Activated naive CD4-positive, alpha-beta T cell (primary cell): ENCODE data around the gene APEX2.
A peak's percentile ranks its signal among the peaks of the same experiment; 100 is the strongest.
"Not testable (repeated sequence)": the region's sequence is repeated elsewhere in the genome, so short reads cannot be mapped to it uniquely, and the experiment has no call there.

ENCODE experiments used
- DNase-seq, 4 experiments: peaks; one replicate each; lab custom pipeline; 2025; lab: John Stamatoyannopoulos, UW

Gene APEX2, protein sequence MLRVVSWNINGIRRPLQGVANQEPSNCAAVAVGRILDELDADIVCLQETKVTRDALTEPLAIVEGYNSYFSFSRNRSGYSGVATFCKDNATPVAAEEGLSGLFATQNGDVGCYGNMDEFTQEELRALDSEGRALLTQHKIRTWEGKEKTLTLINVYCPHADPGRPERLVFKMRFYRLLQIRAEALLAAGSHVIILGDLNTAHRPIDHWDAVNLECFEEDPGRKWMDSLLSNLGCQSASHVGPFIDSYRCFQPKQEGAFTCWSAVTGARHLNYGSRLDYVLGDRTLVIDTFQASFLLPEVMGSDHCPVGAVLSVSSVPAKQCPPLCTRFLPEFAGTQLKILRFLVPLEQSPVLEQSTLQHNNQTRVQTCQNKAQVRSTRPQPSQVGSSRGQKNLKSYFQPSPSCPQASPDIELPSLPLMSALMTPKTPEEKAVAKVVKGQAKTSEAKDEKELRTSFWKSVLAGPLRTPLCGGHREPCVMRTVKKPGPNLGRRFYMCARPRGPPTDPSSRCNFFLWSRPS

DNA sequence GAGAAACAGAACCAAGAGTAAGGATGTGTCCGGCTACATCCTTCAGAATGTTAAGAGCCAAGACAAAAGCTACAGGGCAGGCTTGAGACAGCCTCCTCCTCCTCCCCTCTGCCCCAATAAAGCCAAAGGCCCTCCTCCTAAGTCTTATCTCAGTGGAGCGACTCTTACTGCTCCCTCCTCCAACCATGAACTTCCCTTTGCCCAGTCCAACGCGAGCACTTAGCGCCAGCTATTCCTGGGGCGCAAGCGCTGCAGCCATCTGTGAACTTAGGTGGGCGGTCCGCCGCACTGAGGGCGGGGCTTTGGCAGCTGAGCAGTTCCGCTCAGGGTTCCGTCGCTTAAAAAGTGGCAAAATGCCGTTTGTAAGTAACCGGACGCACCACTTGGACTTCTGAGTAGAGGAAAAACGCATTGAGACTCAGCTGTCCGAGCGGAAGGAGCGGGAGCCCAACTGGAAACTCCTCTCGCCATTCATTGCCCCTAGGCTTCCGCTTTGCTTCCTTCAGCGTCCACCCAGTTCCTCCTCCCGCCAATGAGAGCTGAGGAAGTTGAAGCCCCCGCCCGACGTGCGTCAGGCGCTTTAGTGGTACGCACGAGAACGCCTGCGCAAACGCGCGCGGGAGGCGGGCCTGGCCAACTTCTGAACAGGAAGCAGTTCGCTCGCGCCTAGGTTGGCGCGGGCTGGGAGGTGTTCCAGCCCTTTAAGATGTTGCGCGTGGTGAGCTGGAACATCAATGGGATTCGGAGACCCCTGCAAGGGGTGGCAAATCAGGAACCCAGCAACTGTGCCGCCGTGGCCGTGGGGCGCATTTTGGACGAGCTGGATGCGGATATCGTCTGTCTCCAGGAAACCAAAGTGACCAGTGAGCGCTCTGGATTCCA, at the start of gene APEX2:
Gene APEX2 (plus strand): TSS at position 647 of the 882 bp plus-strand sequence. CDS start 60 bp downstream, at position 707.
- DNase-seq = peak; percentile 54 to 81 (median 70)

DNA sequence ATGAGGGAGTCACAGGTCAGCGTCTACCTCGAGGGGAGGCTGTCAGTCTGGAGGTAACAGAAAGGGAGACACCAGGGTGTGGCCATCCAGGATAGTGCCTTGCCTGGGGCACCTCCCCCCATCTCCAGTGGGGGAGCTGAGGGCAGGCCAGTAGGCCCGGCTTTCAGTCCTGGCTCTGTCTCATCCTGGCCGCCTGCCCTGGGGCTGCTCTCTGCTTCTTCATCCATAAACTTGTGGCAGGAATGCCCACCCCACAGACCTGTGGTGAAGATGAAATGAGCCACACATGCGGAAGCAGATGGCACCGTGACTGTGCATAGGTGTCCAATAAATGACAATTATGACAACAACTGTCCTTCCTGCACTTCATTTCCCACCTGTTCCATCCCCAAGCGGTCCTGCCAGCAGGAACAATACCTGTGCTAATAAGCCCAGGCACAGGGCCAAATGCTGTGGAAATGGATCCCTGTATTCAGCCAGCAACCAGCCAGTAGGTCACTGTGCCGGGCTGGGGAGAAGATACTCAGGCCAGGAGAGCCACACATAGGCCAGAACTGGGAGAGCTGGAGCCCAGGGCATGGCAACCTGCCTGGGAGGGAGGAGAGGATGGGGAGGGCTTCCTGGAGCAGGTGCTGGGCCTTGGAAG, 49.3 kb upstream of the APEX2 start:
- no peak for DNase-seq

DNA sequence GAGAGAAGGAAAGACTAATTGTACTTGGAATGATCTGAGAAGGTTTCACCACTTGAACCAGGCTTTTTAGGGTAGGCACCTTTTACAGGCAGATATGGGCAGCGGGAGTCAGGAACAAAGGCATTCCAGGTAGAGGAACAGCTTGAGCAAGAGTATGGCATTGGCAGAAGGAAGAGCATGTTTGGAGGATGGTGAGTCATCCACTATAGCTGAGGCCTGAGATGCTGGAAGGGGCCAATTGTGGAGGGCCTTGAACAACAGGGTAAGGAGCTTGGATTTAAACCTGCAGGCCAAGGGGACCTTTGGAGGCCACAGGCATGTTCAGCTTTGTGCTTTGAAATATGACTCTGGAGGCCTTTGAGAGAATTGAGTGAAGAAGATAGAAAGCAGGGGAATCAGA, 38.4 kb upstream of the APEX2 start:
- DNase-seq = no peak

DNA sequence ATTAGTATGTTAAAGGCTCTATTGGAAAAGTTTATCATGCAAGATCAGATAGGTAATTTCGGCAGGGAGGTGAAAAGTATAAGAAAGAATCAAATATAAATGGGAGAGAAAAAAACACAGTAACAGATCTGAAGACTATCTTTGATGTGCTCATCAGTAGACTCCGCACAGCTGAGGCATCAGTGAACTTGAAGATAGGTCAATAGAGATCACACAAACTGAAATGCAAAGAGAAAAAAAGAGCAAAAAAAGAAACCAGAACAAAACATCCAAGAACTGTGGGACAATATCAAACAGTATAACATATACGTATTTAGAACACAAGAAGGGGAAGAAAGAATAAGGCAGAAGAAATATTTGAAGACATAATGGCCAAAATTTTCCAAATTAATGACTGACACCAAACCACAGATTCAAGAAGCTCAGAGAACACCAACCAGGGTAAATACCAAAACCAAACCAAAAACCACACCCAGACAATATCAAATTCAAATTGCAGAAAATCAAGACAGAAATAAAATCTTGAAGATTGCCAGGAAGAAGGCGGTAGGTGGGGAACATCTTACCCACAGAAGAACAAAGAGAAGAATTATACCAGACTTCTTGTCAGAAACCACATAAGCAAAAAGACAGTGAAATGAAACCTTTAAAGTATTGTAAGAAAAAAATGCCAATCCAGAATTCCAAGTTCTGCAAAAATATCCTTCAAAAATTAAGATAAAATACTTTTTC, 35.2 kb upstream of the APEX2 start:
- DNase-seq = no peak

DNA sequence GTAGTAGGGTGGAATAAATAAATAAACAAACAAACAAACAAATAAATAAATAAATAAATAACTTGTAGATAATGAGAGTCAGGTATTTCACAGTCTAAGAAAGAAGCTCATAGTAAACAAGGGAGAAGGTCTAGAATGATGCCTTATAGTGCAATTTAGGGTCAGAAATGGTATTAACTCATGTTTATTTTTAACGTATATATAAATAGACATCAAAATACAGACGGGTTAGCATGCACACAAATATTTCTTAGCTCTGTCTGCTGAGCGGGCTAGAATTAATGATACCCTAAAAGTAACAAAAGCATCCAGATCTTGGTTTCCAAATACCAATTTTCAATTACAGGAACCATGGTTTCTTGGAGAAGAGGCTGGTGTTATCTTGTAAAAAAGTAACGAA, 22.8 kb upstream of the APEX2 start:
- no peak for DNase-seq

DNA sequence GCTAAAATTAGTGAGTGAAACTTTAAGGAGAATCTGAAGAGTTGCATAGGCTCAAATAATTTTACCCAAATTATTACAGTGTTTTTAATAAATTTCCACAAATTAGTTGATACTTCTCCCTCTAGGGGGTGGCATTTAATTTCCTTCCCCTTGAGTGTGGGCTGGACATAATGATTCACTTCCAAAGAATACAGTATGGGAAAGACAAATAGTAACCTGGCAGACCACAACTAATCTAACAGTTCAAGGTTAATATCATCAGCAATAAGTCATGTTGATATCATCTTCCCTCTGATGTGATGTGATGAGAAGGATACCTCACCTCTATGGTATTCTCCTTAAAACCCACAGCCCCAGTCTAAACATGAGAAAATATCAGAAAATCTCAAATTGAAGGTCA, 21.7 kb upstream of the APEX2 start:
- DNase-seq = no peak

DNA sequence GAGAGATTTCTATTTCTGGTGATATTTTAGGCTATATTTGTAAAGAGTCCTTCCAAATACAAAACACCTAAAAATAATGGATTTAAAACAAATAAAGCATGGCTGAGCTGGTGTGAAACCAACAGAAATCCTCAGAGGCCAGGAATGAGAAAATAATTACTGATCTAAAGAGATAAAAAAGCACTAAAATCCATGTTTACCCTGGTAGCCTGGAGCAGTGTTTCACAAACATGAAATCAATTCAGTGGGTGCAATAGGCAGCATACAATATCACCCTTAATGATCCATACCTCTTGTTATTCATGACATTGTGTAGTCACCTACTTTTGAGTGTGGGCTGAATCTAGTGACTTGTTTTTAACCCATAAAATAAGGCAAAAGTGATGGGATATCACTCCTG, 20.7 kb upstream of the APEX2 start:
- DNase-seq = no peak

DNA sequence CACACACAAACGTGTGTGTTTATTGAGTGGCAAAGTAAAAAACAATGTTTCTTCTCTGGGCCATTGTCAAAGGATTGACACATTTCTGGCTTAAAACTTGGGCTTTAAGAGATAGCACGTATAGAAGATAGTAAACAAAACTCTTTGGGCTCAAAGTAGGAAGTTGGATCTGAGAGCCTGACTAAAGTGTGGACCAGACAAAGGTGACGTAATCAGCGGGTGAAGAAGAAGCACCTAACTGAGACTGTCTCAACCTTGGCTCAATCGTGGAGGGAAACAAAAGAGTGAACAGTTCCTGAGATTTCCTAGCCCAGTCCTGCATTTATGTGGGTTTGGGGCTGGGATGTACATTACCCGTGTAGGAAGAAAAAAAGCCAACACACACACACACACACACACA, 19.8 kb upstream of the APEX2 start:
- no peak for DNase-seq

DNA sequence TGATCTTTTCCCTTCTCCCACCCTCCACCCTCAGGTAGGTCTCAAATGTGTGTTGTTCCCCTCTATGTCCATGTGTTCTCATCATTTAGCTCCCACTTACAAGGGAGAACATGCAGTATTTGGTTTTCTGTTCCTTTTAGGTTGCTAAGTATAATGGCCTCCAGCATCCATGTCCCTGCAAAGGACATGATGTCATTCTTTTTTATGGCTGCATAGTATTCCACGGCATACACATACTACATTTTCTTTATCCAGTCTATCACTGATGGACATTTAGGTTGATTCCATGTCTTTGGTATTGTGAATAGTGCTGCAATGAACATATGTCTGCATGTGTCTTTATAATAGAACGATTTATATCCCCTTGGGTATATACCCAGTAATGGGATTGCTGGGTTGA, 16.9 kb upstream of the APEX2 start:
- DNase-seq = not testable (repeated sequence)

DNA sequence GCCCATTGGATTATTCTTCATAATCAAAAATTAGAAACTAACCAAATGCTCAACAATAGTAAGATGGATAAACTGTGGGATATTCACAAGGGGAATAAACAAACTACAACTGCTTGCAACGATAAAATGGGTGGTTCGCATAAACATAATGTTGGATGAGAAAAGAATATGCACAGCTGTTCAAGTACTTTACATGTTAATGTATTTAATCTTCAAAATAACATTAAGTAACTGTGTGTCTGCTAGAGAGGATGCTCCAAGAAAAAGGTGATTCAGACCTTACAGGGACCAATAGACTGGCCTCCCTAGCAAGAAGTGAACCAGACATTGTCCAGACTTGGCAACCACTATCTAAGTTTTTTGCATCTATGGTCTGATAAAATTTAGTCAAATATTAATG, 8.5 kb upstream of the APEX2 start:
- DNase-seq = no peak

DNA sequence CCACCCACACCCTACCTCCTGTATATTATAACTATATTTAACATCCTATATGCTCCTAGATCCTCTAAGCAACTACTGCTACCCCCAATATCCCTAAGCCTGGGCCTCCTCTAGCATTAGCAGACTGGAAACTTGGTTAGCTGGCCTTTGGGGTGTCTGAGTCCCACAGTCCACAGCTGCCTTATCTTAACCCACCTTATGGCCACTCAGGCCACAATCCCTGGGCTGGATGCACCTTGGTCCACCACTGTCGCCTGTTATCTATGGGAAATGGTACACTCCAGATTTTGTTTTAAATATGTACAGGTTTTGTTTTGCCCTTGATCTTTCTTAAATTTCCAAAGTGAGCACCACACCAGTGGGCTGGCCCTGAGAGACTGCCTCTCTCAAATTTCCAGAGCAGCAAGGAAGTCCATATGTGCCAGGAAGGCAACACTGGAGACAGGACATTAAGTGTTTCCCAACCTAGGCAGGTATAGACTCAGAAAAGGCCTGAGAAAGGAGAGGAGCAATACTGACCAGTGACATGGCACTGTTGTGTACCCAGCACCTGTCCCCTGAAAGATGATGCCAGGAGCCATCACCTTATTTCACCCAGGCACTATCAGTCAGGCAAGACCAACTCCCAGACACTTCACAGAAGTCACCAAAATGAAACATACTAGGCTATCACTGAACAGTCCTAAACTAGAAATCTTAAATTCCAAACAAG, 7.1 kb upstream of the APEX2 start:
- no peak for DNase-seq

DNA sequence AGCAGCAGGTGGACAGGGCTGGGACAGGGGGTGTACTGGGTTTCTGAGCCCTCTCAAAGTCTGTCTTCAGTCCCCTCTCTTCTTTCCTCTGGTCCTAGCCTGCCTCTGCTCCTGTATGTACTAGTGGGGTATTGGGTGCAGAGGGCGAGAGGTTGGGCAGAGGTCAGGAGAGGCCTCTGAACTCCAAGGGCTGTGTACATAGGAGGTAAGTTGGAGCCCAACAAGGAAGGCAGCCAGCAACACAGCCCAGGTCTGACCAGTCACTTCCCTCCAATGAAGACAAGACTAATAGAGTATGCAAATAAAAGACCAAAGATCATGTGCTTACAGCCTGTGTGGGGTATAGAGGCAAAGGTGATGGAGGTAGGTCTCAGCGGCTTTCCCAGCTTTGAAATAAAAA, 6.1 kb upstream of the APEX2 start, which contains the start of gene PFKFB1:
Gene PFKFB1 (minus strand): TSS at position 90 of the 400 bp plus-strand sequence. CDS start 181 bp downstream, outside the sequence.
- DNase-seq = no peak

DNA sequence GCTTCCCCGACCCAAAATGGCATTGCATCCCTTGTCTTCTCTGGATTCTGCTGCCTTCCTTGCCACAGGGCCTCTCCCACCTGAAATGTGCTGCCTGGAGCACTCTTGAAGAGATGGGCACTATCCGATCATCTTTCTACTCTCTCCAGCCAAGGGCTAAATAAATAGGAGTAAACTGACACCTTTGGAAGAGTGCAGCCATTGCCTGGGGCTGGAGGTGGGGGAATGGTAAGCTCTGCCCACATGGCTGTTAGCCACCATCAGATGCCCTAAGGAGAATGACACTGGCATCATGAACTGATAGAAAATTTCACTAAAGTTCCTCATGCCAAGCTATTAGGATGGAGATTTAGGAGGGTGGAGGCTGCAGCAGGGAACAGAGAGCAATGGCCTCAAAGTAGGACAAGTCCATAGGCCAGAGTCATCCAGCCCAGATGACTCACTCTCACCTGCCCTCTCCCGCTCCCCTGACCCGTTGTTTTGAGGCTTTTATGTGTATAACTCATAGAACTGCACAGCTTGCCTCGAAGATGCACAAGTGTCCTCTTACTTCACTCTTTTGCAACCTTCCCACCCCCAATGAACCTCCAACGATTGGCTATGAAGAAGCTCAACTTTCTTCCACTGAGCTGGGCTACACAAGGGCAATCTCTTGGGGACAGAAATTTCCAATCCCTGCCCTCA, 5.4 kb upstream of the APEX2 start:
- no peak for DNase-seq

DNA sequence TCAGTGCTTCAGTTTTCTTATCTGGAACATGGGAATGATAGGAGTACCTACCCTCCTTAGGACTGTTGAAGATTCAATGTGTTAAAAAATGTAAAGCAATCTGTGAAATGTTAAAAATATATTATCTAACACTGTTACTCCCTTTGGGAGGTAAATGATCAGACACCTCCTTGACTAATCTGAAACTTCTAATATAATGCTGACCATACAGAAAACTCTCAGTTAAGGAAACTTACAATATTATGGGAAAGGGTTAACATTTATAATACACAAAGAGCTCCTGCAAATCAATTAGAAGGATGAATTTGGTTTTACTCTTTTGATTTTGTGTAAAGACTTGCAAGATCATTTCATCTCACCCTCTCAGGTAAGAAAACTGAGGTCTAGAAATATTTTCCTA, 4.5 kb upstream of the APEX2 start:
- DNase-seq = no peak

DNA sequence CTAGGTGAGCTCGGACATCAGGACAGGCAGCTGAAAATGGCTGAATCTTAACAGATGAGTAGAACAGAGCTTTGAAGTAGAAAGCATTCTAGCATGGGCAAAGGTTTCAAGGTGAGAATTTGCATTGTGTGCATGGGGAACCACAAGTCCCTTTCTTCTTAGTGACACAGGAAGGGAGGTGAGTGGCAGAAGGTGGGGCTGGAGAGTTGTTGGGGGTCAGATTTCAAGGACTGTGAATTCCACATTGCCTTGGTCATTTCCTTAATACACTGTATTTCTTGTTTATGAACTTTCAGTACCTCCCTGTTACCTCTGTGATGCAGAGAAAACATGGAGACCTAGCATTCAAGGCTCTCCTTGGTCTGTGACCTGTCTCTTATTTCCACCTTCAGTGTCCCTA, 4.1 kb downstream of the APEX2 start:
- no peak for DNase-seq

DNA sequence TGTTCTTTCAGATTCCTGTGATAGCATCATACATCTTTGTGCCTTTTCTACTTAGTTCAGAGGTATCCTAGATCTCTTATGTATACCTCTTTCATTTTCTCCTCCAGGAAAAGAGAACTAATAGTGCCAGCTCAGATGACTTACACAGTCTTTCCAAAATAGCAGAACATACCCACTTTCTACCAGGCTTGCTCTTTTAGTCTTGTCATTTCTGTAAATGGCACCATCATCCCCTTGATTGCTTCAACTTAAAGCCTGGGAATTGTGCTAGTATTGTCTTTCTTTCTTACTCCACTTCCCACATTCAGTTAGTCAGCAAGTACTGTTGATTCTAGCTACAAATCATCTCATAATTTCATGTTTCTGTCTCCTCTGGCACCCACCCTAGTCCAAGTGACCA, 5.1 kb downstream of the APEX2 start:
- DNase-seq = no peak

DNA sequence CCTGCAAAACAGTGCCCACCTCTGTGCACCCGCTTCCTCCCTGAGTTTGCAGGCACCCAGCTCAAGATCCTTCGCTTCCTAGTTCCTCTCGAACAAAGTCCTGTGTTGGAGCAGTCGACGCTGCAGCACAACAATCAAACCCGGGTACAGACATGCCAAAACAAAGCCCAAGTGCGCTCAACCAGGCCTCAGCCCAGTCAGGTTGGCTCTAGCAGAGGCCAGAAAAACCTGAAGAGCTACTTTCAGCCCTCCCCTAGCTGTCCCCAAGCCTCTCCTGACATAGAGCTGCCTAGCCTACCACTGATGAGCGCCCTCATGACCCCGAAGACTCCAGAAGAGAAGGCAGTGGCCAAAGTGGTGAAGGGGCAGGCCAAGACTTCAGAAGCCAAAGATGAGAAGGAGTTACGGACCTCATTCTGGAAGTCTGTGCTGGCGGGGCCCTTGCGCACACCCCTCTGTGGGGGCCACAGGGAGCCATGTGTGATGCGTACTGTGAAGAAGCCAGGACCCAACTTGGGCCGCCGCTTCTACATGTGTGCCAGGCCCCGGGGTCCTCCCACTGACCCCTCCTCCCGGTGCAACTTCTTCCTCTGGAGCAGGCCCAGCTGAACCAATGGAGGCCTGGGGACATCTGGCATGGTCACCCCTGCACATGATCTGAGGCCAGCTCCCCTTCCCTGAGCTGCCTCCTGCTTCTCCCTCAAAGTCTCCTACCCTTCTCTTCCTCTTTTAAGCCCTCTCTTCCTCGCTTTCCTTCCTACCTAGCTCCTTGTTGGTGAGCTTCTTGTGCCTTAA, 6.9 kb downstream of the APEX2 start:
- no peak for DNase-seq

DNA sequence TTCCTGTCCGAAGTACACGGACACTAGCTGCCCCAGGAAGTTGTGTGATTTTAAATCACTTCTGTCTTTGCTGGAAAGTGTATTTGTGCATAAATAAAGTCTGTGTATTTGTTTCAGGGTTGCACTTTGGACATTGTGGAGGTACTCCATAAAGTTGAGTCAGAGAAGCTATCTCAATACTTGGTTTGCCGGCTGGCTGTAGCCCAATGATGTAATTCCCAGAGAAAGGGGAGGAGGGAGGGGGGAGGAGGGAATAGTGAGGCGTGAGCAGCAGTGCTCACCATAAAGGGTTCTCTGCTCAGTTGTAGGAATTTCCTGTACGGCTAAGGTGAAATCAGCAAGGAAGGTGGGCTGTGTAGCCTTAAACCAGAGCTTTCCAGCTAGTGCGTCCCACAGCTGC, 7.5 kb downstream of the APEX2 start:
- no peak for DNase-seq

DNA sequence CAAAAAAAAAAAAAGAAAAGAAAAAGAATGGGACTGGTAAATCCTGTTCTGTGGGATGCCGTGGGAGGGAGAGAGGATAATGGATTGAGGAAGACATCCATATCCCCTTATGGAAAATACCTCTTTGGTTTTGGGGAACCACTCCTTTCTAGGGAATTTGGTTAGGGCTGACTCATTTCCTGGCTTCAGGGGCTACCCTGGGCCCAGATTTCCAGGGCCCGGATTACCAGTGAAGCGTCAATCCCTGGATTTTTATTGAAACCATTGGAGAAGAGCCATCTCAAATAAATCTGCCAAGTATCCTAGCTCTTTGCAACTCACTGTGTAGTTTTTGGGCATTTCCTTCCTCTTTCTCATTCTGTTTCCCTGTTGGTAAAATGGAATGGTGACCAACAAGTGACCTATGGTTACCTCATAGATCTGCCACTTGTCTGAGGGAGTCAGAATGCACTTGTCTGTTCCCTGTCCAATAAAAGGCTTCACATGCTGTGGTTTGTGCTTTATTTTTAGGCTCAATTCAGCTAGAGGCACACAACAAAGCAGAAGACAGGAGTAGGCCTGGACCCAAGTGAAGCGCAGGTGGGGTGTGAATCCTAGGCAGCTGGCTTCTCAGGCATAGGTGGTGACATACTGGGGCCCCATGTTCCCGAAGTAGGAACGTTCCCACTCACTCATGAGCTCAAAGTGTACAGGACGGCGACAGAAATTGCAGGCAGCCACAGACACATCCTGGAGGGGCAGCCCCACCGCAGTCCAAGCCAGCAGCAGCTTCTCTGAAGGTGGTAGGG, 8.6 kb downstream of the APEX2 start:
- DNase-seq = no peak
